HG02571 (cell line): ENCODE results near the gene SETD5.

ENCODE experiments used
- ATAC-seq: cut with Tn5 transposase; IDR thresholded peaks from one replicate; pipeline ENCODE4 v1.9.1; 2021; ENCODE audit warnings: mild to moderate bottlenecking, moderate library complexity; ENCODE audit not compliant: unreplicated experiment

The SETD5 gene, protein sequence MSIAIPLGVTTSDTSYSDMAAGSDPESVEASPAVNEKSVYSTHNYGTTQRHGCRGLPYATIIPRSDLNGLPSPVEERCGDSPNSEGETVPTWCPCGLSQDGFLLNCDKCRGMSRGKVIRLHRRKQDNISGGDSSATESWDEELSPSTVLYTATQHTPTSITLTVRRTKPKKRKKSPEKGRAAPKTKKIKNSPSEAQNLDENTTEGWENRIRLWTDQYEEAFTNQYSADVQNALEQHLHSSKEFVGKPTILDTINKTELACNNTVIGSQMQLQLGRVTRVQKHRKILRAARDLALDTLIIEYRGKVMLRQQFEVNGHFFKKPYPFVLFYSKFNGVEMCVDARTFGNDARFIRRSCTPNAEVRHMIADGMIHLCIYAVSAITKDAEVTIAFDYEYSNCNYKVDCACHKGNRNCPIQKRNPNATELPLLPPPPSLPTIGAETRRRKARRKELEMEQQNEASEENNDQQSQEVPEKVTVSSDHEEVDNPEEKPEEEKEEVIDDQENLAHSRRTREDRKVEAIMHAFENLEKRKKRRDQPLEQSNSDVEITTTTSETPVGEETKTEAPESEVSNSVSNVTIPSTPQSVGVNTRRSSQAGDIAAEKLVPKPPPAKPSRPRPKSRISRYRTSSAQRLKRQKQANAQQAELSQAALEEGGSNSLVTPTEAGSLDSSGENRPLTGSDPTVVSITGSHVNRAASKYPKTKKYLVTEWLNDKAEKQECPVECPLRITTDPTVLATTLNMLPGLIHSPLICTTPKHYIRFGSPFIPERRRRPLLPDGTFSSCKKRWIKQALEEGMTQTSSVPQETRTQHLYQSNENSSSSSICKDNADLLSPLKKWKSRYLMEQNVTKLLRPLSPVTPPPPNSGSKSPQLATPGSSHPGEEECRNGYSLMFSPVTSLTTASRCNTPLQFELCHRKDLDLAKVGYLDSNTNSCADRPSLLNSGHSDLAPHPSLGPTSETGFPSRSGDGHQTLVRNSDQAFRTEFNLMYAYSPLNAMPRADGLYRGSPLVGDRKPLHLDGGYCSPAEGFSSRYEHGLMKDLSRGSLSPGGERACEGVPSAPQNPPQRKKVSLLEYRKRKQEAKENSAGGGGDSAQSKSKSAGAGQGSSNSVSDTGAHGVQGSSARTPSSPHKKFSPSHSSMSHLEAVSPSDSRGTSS (N-terminal part only)

DNA sequence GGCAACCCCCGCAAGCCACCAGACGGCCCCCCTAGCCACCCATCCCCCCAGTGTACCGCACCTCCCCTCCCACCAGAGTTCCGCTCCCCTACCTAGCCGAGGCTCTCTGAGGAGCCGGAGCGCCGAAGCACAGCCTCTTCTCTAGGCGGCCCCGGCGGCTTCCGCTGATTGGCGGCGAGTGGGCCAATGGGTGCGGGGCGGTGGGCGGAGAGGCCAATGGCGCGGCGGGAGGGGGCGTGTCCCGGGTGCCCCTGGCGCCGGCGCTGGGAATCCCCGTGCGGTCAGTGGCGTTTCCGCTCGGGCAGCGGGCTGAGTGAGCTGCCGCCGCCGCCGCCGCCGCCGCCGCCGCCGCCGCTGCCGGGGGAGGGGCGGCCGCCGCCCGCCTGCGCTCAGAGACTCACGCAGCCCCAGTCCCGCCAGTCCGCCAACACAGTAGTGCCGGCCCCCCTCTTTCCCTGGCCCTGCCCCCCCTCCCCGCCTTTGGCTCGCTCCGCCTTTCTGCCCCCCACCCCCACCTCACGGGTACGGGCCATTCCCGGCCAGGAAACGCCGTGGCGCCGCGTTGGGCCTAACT, at the start of gene SETD5:
SETD5 (plus strand) TSS at position 284 of the 574 bp plus-strand sequence. CDS start 31,324 bp downstream, outside the sequence.
- ATAC-seq: peak; percentile 46

DNA sequence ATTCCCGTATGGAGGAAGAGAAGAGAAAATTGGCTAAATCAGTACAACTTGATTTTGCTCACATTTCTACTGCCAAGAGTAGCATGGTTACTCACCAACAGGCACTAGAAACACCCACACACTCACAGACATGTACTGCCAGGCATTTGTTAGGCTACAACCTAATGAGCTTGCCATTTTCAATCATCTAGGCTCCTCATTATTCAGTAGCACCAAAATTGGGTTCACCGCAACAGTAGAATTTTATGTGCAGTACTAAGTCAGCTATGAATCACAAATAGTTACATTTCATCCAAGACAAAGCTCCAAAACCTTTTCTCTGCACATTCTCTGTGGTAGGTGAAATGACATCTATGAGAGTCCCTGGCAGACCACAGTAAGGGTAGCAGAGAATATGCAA, 49.5 kb upstream of the SETD5 start:
- no peak for ATAC-seq

DNA sequence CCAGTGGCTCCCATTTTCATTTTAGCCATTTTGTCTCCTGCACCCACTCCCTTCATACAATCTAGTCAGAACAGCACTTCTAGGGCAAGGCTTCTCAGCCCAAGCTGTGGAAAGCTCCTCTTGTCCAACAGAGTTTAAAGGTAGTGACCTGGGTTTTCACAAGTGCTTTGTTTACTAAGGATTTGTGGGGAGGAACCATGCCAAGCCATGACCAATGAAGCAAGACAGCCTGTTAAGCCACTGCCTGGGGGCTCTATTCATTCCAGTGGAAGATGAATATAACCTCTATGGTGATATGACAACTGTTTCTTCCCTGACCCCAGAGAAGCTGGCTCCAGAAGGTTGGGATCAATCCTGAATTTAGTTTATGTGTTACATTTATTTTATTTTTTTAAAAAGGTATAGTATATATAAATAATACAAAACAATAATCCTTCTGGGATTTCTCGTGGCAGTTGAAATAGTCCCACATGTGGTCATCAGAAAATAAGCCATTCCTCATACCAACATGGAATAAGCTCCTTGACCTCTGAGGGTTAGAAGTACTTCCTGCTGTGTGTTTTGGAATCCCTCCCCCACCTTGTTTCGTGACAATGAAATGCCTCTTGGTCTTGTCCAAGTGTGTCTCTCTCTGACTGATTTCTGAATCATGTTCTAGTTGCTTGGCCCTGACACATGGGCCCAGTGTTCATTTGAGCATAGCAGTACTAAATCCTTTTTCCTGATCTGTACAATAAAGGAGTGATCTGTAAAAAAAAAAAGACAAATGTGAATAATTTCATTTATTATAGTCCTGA, 47.9 kb upstream of the SETD5 start:
- no peak for ATAC-seq

DNA sequence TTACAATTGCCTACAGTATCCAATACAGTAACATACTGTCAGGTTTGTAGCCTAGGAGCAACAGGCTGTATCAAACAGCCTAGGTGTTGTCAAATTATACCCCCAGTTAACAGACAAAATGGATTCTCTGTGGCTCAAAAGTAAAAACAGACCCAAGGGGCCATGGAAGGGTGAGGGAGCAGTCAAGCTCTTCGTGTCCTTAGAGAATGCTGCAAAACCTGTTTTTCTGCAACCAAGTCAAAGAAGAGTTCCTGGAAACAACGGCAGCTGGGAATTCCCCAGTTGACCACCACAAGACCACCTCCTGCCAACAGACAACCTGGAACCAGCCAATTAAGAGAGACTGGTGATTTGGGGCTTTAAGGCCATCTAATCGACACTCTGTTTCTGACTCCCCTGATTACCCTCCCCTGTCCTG, 45.7 kb upstream of the SETD5 start:
- ATAC-seq: no peak

DNA sequence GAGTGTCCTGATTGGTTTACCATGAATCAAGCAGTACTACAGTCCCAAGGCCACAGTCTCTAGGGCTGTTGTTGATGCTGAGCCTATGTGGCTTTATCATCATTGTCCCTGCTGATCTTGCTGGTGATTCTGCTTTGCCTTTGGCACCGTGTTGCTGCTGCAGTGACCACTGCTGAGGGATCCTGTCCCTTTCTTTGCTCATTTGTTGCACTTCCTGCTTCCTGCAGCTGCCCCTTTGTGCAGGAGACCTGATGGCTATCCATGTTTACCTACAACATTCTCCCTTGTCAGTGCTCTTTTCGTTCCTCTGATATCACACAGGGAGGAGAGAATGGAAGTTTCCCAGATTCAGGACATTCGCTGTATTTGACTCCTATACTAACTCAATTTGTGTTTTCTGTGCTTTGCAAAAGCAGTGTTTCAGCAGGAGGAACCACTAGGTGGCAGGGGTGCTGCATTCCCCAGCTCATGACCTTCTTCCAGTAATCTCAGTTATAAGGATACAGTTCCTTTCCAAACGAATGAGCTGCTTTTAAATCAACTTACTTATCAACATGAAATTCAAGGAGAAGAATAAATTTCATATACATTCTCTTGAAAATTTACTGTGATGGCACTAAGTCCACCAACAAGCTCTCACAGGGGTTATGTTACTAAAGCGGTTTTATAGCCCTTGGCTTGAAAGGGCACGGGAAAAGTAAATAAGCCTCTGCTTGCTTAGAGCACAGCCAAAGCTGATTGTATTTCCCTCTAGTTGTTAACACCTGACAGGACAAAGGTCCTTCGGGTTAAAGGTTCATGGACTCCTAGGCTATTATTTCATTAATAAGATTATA, 44.3 kb upstream of the SETD5 start:
- peak; percentile 54 for ATAC-seq

DNA sequence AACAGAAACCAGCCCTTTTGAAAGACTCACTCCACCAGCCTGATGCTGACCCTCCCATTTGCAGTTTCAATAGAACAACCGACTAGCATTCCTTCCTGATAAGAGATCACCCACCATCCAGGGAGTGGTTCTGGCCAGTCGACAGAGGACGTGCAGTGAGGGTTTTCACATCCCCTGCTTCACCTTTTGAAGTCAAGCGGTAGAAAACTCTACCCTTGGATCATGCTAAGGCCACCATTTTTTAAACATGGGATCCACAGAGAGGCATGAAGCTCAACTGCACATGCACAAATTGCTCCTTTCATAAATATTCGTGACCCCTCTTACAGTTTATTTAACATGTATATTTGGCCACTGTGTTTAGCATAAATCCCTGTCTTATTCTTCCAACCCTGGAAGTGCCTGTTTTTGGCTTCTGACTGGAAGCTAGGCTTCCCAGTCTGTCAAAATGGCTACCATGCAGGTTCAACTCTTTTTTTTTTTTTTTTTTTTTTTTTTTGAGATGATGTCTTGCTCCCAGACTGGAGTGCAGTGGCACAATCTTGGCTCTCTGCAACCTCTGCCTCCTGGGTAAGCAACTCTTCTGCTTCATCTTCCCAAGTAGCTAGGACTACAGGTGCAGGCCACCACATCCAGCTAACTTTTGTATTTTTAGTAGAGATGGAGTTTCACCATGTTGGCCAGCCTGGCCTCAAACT, 35.6 kb upstream of the SETD5 start:
- ATAC-seq: no peak

DNA sequence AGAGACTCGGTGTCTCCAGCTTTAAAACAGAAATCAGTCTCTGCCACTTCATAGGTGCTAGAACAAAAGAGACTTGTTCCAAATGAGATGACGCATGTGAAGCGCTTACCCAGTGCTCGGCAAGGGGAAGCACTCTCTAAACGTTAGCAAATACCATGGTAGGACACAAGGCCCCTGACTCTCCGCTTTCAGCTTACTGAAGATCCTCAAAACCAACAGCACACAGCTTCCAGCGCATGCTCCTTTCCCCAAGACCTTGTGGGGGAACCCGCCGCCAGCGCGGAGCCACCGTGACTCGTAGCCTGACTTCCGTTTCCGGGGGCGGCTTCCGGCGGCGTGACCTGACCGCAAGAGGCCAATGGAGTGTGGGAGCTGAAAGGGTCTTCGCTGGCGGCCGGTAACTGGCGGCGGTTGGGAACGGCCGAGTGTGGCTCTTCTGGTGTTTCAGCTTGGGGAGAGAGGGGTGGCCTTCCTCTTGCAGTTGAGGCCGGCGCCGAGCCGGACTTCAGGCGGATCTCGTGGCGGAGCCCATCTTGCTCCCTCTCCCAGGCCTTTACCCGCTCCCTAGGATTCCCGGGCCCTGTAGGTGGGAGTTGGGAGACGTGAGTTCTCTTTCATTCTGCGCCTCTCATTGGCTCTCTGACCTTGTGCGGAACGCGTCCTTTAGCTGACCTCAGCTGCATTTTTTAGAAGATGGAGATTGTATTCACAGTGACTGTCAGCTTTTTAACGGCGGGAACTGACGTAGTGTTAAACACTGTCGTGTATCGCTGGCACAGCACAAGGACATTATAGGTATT, 34.5 kb upstream of the SETD5 start, which contains the start of gene THUMPD3:
THUMPD3 (plus strand) TSS at position 324 of the 800 bp plus-strand sequence. CDS start 2,015 bp downstream, outside the sequence.
- peak; percentile 97 for ATAC-seq

DNA sequence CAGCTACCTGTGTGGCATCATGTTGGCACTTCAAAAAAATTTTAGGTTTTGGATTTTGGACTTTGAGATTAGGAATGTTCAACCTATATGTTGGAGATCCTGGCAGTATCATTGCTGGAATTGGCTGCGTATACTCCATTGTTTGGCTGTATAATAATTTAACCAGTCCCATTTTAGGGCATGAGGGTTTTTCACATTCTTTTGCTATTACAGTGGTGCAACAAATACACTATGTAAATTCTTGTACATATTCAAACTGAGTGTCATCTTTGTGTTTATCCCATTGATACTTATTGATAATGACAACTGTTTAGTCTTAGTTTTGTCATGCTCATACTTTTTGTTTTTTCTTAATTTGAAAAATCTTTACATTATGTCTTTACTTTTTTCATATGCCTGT, 27.9 kb upstream of the SETD5 start:
- ATAC-seq: no peak

DNA sequence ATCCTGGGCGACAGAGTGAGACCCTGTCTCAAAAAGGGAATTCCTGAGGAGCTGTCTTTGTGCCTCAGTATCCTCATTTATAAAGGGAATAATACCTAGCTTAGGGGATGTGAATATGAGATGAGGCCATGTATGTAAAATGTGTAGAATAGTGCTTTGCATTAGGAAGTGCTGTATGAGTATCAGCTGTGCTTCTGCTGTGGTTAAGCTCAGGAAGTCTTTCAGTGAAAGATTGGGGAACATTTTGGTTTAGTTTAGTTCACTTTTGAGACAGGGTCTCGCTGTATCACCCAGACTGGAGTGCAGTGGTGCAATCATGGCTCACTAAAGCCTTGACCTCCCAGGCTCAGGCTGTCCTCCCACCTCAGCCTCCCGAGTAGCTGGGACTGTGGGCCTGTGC, 23.9 kb upstream of the SETD5 start:
- no peak for ATAC-seq

DNA sequence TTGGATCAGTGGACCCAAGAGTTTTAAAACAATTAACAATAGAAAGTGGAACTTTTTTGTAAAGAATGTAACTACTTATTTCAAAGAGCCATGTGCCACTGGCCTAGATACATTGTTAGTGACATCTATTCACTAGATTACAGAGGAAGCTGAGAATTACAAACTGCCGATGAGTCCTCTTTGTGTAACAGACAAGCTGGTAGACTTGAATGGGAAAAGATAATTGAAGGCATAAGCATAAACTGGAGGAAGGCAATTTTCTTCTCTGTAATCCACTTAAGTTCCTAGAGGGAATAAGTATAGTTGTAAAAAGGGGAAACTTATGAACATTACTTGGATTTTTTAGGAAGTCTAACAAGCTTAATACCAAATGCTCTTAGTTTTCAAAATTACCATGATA, 19.4 kb upstream of the SETD5 start:
- ATAC-seq: no peak

DNA sequence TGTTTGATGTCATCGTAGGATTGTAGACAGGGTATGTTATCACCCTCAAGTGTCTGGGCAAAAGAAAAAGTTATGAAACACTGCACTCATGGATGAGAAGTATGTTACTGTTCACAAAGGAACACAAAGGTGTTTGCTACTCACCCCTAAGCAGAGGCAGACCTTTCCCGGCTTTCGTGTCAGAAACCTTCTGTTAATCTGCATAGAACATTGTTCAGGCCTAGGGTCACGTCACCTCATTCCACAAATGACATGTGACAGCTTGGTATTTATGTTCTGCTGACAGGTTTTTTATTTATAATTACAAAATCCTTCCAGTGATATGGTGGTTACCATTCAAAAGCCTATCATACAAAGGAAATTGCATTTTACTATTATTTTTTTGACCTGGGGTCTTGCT, 18.1 kb upstream of the SETD5 start:
- no peak for ATAC-seq

DNA sequence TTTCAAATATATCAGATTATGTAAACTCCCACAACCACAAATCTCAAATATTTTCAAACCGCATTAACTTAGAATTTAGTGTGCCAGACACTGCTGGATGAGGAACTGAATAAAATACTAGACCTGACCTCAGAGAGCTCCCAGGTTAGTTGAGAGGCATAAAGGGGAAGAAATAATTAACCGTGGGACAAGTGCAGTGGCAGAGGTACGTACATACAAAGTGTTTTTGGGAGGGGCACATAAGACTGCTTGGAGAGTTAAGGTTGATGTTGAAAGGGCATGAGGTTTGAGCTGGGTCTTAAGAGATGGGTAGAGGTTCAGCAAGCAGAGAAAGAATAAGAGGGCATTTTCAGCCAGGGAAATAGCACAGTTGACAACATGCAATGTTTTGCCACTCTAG, 17.4 kb upstream of the SETD5 start:
- ATAC-seq: no peak

DNA sequence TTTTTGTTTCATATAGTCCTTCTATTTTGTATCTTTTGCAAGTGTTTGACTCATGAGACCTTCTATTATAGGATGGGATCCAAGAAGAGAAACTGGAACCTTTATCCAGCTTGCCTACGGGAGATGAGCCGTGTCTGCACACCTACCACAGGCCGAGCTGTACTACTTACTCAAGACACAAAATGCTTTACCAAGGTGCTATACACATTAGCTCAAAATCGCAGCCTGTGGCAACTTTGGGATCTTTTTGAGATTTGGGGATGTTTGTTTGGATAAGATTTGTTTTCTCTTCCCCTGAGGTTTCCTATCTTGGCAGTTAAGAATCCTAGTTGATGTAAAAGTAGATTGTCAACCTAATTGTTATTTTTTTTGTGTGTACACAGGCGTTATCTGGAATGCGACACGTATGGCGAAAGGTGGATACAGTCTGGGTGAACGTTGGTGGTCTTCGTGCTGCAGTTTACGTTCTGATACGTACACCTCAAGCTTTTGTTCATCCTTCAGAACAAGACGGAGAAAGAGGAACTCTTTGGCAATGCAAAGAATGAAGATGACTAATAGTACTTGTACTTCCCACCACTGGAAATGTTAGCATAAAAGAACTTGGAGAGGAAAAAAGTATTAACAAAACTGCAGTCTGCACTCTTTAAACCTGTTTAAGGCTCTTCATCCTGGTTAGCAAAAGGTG, 13.1 kb upstream of the SETD5 start:
- ATAC-seq: no peak

DNA sequence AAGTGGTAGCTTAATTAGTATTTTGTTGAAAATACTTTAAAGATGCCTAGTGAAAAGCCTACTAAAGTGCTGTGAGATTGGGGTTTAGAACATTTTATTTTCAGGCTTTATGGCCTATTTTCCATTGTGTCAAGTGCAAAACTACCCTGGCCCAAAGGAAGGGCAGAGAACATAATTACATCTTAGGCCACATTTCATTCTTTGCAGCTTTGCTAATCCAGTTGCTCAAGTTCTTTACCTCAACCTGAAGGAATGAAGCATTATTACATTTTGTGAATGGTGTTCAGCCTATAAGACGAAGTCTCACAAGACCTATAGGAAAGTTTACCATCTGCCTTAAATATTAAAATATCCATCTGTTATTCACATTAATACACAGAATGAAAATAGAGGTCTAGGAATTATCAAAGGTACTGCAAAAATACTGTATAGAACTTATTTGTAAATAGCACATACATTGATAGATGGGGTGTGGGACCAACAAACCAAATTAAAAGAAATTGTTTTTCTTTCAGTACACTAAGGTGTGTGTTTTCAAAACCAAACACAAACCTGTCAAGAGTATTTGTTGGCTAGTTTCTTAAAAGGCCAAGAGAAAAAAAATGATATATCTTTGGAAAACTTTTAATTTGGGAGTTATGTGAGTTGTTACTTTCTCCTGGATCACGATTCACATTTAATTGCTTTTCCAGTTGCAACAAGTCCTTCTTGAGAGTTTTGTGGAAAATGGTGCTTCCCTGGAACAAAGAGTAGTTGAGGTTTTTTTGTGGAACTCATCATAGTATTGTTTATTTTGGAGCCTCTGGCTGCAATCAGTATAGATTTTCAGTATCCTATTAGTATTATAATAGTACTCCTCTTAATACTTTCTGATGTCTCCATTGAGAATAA, 12.0 kb upstream of the SETD5 start:
- no peak for ATAC-seq

DNA sequence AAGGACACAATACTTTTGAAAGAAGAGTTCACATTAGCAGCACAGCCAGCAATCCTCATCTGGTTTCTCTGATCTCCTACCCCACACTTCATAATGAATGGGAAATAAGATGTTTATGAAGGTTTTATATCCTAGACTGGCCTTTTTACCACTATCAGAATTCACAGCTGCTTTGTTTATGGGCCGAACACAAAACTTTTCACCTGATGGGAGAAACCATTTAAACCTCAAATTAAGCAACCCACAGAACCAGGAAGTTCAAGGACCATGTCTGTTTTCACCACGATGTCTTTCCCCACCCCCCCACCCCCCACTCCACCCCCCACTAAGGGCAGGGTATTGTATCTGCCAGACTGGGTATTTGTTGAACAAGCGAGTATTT, 11.3 kb upstream of the SETD5 start:
- no peak for ATAC-seq
